NCI-H526 treated with DMSO at 0.1 percent for 48 hours (cell line): ENCODE data around the gene EVI5.

Experiments used
- DNase-seq: peaks from one replicate; lab custom pipeline; 2025; lab: John Stamatoyannopoulos, UW

Gene EVI5

DNA sequence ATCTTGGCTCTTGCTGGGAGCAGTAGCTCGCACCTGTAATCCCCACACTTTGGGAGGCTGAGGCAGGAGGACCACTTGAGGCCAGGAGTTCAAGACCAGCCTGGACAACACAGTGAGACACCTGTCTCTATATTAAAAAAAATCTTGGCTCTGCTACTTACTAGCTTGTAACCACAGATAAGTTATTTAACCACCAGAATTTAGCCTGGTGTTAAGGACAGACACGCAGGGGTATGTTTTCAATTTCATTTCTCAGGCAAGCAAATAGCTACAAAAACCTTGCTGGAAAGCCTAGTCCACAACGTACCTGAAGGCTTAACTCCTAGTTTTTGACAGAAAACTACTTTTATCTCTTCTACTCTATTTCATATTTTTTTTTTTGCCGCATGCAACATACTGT, 273.4 kb downstream of the EVI5 start:
- DNase-seq: no peak

DNA sequence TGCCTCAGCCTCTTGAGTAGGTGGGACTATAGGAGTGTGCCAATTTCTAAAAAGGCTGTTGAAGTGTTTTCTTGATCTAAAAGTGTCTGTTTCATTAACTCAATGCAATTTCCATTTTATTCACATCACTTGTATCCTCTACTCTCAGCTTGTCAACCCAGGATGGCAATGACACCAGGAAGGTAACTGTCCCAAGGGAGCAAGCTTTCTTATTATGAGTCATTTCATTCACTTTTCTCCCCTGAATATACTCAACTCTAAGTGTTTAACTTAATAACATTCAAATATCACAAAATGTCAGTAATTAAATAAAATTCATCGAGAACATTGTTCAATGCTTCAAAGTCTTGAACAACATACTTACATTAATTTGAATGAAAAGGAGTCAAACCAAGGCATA, 275.3 kb downstream of the EVI5 start:
- DNase-seq: no peak

DNA sequence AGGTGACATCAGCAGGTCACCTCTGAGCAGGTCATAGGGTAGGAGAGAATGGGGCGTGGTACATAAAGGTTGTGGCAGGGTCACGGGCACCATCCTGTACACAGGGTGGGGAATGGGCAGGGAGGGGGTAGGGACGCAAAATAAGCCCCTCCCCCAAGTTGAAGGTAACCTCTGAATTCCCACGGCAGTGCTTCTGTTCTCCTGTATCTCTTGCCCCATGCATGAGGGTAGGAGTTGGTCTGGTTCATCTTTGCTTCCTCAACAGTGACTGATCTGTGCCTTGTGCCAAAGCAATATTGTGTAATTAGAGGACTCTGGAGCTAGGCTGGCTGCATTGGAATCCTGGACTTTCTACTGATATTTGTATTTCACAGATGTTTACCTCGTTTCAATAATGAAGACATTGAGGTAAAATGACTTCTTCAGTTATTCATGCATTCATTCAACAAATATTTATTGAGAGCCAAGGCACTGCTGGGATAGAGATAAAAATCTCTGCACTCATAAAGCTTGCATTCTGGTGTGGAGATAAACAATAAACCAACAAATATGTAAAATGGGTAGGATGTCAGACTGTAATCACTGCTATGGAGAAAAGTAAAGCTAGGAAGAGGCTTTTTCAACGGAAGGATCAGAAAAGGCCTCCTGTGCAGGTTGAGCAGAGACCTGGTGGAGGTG, 279.8 kb downstream of the EVI5 start:
- no peak for DNase-seq

- DNase-seq: no peak
Measured at GRCh38 chr1:92504291-92505014, 280.5 kb downstream of the EVI5 start.

GRCh38 chr1:92503926-92504285, 281.0 kb downstream of the EVI5 start:
- no peak for DNase-seq

GRCh38 chr1:92503043-92503925, 281.6 kb downstream of the EVI5 start:
- no peak for DNase-seq

DNA sequence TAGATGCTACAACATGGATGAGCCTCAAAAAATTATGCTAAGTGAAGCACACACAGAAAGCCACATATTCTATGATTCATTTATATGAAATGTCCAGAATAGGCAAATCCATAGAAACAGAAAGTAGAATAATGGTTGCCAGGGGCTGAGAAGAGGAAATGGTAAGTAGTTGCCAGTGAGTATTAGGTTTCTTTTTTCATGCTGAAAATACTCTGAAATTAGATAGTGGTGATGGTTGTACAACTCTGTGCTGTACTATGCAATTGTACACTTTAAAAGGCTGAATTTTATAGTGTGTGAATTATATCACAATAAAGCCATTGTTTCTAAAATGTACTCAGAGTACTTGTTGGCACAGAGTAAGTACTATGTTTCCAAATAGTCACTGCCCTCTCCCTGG, 282.7 kb downstream of the EVI5 start:
- no peak for DNase-seq

GRCh38 chr1:92500552-92500951, 284.4 kb downstream of the EVI5 start:
- no peak for DNase-seq

DNA sequence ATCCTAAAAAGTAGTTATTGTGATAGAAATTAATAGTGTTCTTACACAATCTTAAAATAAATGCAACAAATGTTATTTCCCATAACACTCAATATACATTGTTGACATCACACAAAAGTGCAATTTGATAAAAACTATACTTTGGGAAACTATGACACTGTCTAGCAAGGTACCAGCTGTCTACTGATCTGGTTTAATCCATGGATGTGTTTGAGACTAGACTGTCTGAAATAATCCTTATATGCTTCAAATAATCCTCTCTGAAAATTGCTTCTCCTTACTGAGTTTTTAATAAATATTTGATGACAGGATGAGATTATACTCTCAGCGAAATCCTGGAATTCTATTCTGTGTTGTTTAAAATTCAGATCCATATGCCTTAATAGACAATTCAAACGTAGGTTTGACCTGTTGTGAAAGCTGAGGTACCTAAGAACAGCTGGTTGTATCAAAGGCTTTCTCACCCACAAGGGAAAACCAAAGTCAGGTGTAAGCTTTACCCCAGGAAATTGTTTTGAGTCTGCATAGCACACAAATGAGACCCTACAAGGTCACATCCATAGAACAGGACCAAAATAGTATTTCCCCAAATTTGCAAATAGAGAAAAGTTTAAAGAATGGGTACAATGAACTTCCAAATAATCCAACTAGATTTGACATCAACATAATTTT, 289.4 kb downstream of the EVI5 start:
- no peak for DNase-seq

- DNase-seq: no peak
Measured at GRCh38 chr1:92494485-92495141, 290.3 kb downstream of the EVI5 start.

- DNase-seq: no peak
Measured at GRCh38 chr1:92493139-92493538, 291.8 kb downstream of the EVI5 start.

DNA sequence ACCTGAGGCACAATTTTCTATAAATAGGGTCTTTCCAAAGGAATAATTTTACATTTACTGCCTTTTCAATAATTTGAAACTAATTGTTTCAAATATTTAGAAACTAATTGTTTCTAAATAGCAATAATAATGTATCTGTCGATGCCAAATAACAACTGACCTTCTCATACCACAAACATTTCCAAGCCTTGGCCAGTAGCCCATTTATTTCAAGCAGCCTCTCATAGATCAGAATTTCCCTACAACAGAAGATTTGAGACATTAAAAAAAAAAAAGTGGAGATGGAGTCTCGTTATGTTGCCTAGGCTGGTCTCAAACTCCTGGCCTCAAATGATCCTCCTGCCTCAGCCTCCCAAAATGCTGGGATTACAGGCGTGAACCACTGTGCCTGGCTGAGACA, 296.1 kb downstream of the EVI5 start:
- no peak for DNase-seq

GRCh38 chr1:92488416-92488815, 296.5 kb downstream of the EVI5 start:
- no peak for DNase-seq

- peak; percentile 9 for DNase-seq
Measured at GRCh38 chr1:92487078-92487605, 297.8 kb downstream of the EVI5 start.

DNA sequence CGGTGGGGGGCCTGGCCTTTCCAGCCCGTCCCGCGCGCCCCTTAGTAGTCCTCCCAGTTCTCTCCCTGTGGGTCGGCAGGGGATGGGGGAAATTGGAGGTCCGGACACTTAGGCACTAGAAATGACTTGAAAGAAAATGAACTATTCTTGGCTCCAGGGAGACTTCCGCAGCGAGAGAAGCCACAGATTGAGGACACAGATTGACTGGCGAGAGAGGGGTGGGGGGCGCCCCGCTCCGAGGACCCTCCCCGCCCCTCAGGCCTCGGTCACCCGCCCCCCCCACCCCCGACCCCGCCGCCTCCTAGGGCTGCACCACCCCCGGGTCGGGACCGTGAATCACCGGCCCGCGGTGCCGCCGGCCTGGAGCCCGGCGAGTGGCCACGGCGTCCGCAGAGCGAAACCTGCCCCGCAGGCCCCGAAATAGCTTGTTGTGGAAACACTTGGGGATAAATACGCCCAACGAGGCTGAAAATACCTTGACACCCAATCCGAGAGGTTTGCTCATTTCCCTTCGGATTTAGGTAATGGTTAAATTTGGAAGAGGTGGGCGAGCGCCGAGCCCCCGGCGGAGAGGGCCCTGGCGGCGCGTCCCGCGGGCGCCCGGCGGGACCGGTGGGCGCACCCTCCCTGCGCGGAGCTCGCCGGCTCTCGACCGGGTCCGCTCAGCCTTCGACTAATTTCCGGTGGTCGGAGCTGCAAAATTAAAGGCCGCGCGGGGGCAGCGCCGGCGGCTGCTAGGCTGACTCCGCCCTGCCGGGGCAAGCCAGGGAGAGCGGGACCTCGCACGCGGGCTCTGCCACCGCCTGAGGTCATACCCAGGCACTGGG, 298.4 kb downstream of the EVI5 start, which contains the start of gene GFI1:
TSS of gene GFI1 (minus strand) at position 675 of the 827 bp plus-strand sequence. CDS start 3,438 bp downstream, outside the sequence.
- DNase-seq: no peak

DNA sequence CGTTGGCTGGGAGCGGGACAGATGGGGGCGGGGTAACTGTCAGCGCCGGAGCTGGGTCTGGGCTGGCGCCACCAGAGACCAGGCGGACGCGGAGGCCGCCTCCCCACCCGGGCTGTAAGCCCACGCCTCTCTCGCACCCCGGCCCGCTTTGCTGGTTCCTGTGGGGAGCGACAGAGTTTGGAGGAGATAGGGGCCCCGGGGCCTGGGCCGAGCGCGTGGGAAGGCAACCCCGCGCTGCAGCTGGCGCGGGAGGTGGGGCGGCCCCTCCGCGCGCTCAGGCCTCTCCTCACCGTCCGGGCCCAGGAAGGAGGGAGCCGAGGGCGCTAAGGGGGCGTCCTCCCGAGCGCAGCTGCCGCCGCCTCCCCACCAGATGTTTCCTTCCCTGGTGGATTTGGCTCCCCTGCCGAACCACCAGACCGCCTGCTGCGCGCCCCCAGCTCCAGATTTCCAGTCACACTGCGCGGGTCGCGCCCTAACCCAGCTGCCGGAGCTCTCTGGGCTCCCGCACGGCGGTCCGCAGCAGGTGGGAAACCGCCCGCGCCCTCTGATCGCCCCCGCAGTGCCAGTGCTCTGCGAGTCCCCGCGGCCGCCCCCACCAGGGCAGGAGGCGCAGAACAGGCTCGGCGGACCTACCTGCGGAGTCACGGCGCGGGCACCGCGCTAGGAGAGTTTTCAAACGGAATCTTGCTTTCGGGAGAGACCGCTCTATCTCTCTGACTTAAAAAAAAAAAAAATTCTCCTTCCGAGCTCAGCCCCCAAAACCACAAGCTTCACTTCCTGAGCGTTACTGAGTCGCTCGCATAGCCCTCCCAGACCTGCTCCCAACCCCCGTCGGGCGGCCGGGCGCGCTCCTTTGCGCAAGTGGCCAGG, 299.3 kb downstream of the EVI5 start:
- DNase-seq: peak; percentile 29

GRCh38 chr1:92484472-92485380, 300.2 kb downstream of the EVI5 start:
- DNase-seq: peak; percentile 34
